Endothelial cell (in vitro differentiated cells): Measurements from ENCODE around the gene NDUFA6. TPM values are rescaled to one million over a fixed set of nuclear protein-coding genes. Genes with fewer than 3 reads are reported as not detected.
A peak's percentile ranks its signal among the peaks of the same experiment; 100 is the strongest.

ENCODE experiments used
- DNase-seq: peaks from one replicate; pipeline ENCODE4 v3.0.0; 2021; ENCODE audit warnings: low spot score
- H3K27ac Mint-ChIP-seq: one replicate; pipeline ENCODE4 v1.8.0; 2021; ENCODE audit warnings: mixed read lengths, inconsistent platforms; ENCODE audit not compliant: unreplicated experiment
- H3K27me3 Mint-ChIP-seq: one replicate; pipeline ENCODE4 v1.8.0; 2021; ENCODE audit warnings: mild to moderate bottlenecking, moderate library complexity, mixed read lengths, inconsistent platforms; ENCODE audit not compliant: unreplicated experiment
- H3K36me3 Mint-ChIP-seq: one replicate; pipeline ENCODE4 v1.8.0; 2021; ENCODE audit warnings: mild to moderate bottlenecking, low read depth, mixed read lengths, inconsistent platforms; ENCODE audit not compliant: unreplicated experiment
- H3K4me1 Mint-ChIP-seq: one replicate; pipeline ENCODE4 v1.8.0; 2021; ENCODE audit warnings: mild to moderate bottlenecking, mixed read lengths, inconsistent platforms; ENCODE audit not compliant: unreplicated experiment
- H3K4me3 Mint-ChIP-seq: one replicate; pipeline ENCODE4 v1.8.0; 2021; ENCODE audit warnings: mild to moderate bottlenecking, mixed read lengths, inconsistent platforms; ENCODE audit not compliant: unreplicated experiment
- H3K9me3 Mint-ChIP-seq: one replicate; pipeline ENCODE4 v1.8.0; 2021; ENCODE audit warnings: mixed read lengths, inconsistent platforms; ENCODE audit not compliant: unreplicated experiment
- CTCF ChIP-seq: fragments of 200-600 bp; sonication (generic); IDR thresholded peaks from one replicate; pipeline ENCODE4 v1.5.0; 2021; ENCODE audit warnings: antibody characterized with exemption; ENCODE audit not compliant: unreplicated experiment
- total RNA-seq: library from RNA; stranded (reverse); fragmentation: NEBNext Ultra II Directional; extraction: Animal tissue kit (Norgen Biotek cat#: 25700); gene quantifications from one replicate; pipeline ENCODE4 v1.2.1, GENCODE V29; 2021; ENCODE audit not compliant: unreplicated experiment

NDUFA6 gene
- total RNA-seq, 1 donor from 2014 or later: 54.9 TPM

- no peak for TF ChIP-seq CTCF
- Mint-ChIP-seq H3K27me3 (peaks cover 5% of the 10 kb centered on the region), H3K4me3 (peak overlapping the region; percentile 89), H3K36me3 (peaks cover 19% of the 10 kb centered on the region), H3K9me3 (no peaks in the 10 kb centered on the region), H3K4me1 (peaks cover 5% of the 10 kb centered on the region), H3K27ac (no peak overlapping the region)
- DNase-seq: peak; percentile 15
Observed at GRCh38 chr22:42069801-42070516, 20.6 kb downstream of the NDUFA6 start.

GRCh38 chr22:42068291-42068690, 22.3 kb downstream of the NDUFA6 start:
- TF ChIP-seq CTCF: no peak
- Mint-ChIP-seq H3K27me3 (peaks cover 1% of the 10 kb centered on the region), H3K27ac (no peak overlapping the region), H3K36me3 (peaks cover 20% of the 10 kb centered on the region), H3K4me1 (peaks cover 5% of the 10 kb centered on the region), H3K4me3 (no peak overlapping the region), H3K9me3 (no peaks in the 10 kb centered on the region)
- no peak for DNase-seq

GRCh38 chr22:42067671-42068251, 22.8 kb downstream of the NDUFA6 start:
- H3K9me3 Mint-ChIP-seq: no peaks in the 10 kb centered on the region
- no peak overlapping the region for H3K27ac Mint-ChIP-seq
- no peaks in the 10 kb centered on the region for H3K27me3 Mint-ChIP-seq
- peak overlapping the region; percentile 83 for H3K4me3 Mint-ChIP-seq
- no peak for TF ChIP-seq CTCF
- peaks cover 5% of the 10 kb centered on the region for H3K4me1 Mint-ChIP-seq
- no peak for DNase-seq
- peaks cover 20% of the 10 kb centered on the region for H3K36me3 Mint-ChIP-seq

GRCh38 chr22:42066937-42067336, 23.6 kb downstream of the NDUFA6 start:
- no peaks in the 10 kb centered on the region for H3K27me3 Mint-ChIP-seq
- H3K9me3 Mint-ChIP-seq: no peaks in the 10 kb centered on the region
- peaks cover 20% of the 10 kb centered on the region for H3K36me3 Mint-ChIP-seq
- H3K4me1 Mint-ChIP-seq: peaks cover 5% of the 10 kb centered on the region
- DNase-seq: no peak
- TF ChIP-seq CTCF: no peak
- H3K27ac Mint-ChIP-seq: no peak overlapping the region
- no peak overlapping the region for H3K4me3 Mint-ChIP-seq

- Mint-ChIP-seq H3K4me3 (no peak overlapping the region), H3K27ac (no peak overlapping the region), H3K4me1 (peaks cover 5% of the 10 kb centered on the region), H3K36me3 (peaks cover 20% of the 10 kb centered on the region), H3K9me3 (no peaks in the 10 kb centered on the region), H3K27me3 (no peaks in the 10 kb centered on the region)
- no peak for DNase-seq
- TF ChIP-seq CTCF: no peak
Observed at GRCh38 chr22:42066126-42066761, 24.3 kb downstream of the NDUFA6 start.
